MM.1S (cell line): ENCODE measurements around the gene IGDCC3.

ENCODE experiments used
- DNase-seq: peaks from one replicate; pipeline ENCODE4 v3.0.0-alpha.2; 2015
- H2AFZ ChIP-seq: fragments of 300-600 bp; sonication (generic); 2 replicates; pipeline ENCODE4 v1.6.0; 2016; ENCODE audit warnings: antibody characterized with exemption, low read length
- H3F3A ChIP-seq: fragments of 300-600 bp; sonication (generic); 2 replicates; pipeline ENCODE4 v1.6.1; 2016; ENCODE audit warnings: mild to moderate bottlenecking, antibody characterized with exemption, low read length, moderate library complexity, mixed read lengths; ENCODE audit not compliant: insufficient read depth
- H3K27ac ChIP-seq: fragments of 300-600 bp; sonication (generic); 2 replicates; pipeline ENCODE4 v1.5.1; 2016; ENCODE audit warnings: mild to moderate bottlenecking, low read length
- H3K27me3 ChIP-seq: fragments of 300-600 bp; sonication (generic); replicated peaks from 2 replicates; pipeline ENCODE4 v1.6.0; 2016; ENCODE audit warnings: low read length; ENCODE audit not compliant: insufficient read depth
- H3K36me3 ChIP-seq: fragments of 300-600 bp; sonication (generic); replicated peaks from 2 replicates; pipeline ENCODE4 v1.6.1; 2016; ENCODE audit warnings: mild to moderate bottlenecking, low read length, mixed read lengths; ENCODE audit not compliant: insufficient read depth
- H3K4me1 ChIP-seq: fragments of 300-600 bp; sonication (generic); 2 replicates; pipeline ENCODE4 v1.6.1; 2016; ENCODE audit warnings: low read length, mixed read lengths
- H3K4me2 ChIP-seq: fragments of 300-600 bp; sonication (generic); 2 replicates; pipeline ENCODE4 v1.6.0; 2016; ENCODE audit warnings: low read depth, low read length
- H3K4me3 ChIP-seq: fragments of 300-600 bp; sonication (generic); 2 replicates; pipeline ENCODE4 v1.5.1; 2016; ENCODE audit warnings: low read length, mixed read lengths
- H3K79me2 ChIP-seq: fragments of 300-600 bp; sonication (generic); 2 replicates; pipeline ENCODE4 v1.6.1; 2016; ENCODE audit warnings: mixed run types, low read length, mixed read lengths
- H3K9ac ChIP-seq: fragments of 300-600 bp; sonication (generic); 2 replicates; pipeline ENCODE4 v1.6.1; 2016; ENCODE audit warnings: low read length, mixed read lengths
- H3K9me2 ChIP-seq: fragments of 300-600 bp; sonication (generic); replicated peaks from 2 replicates; pipeline ENCODE4 v1.6.1; 2016; ENCODE audit warnings: mild to moderate bottlenecking, low read length, mixed read lengths; ENCODE audit not compliant: insufficient read depth
- H3K9me3 ChIP-seq: fragments of 300-600 bp; sonication (generic); replicated peaks from 2 replicates; pipeline ENCODE4 v1.6.1; 2016; ENCODE audit warnings: mild to moderate bottlenecking, low read length, mixed read lengths; ENCODE audit not compliant: insufficient read depth
- H4K20me1 ChIP-seq: fragments of 300-600 bp; sonication (generic); 2 replicates; pipeline ENCODE4 v1.6.1; 2016; ENCODE audit warnings: mild to moderate bottlenecking, low read length, moderate library complexity, mixed read lengths; ENCODE audit not compliant: insufficient read depth
- CTCF ChIP-seq: fragments of 300-600 bp; sonication (generic); IDR thresholded peaks from 2 replicates; pipeline ENCODE4 v1.5.1; 2016; ENCODE audit warnings: antibody characterized with exemption, low read length, mixed read lengths
- EZH2 ChIP-seq: fragments of 300-600 bp; sonication (generic); optimal IDR thresholded peaks from 2 replicates; pipeline ENCODE3; 2017; ENCODE audit warnings: low read depth, mild to moderate bottlenecking, antibody characterized with exemption, low read length, mixed read lengths
- EZH2phosphoT487 ChIP-seq: fragments of 300-600 bp; sonication (generic); IDR thresholded peaks from 2 replicates; pipeline ENCODE4 v1.6.1; 2018; ENCODE audit warnings: antibody characterized with exemption, low read length

Gene IGDCC3

GRCh38 chr15:65377976-65378366, at the start of gene IGDCC3:
TSS of gene IGDCC3 (minus strand) at chr15:65378002. CDS start at chr15:65377788, 214 bp downstream.
- H3K79me2 ChIP-seq: no peaks in the 10 kb centered on the region
- no peak within 1 kb of the TSS for H3K9ac ChIP-seq
- H3F3A ChIP-seq: no peaks in the 10 kb centered on the region
- H3K36me3 ChIP-seq: no peaks in the 10 kb centered on the region
- peak within 1 kb of the TSS; percentile 83 for H3K4me2 ChIP-seq
- no peak within 1 kb of the TSS for H3K27ac ChIP-seq
- H3K9me3 ChIP-seq: no peaks in the 10 kb centered on the region
- peak within 1 kb of the TSS; percentile 48 for H3K4me3 ChIP-seq
- H2AFZ ChIP-seq: peak within 1 kb of the TSS; percentile 42; the same call in 1 of the 2 replicates
- peaks cover 78% of the 10 kb centered on the region for H3K27me3 ChIP-seq
- DNase-seq: no peak
- H3K4me1 ChIP-seq: no peaks in the 10 kb centered on the region
- TF ChIP-seq CTCF (no peak), EZH2phosphoT487 (no peak), EZH2 (no peak)
- no peaks in the 10 kb centered on the region for H3K9me2 ChIP-seq
- H4K20me1 ChIP-seq: no peaks in the 10 kb centered on the region

GRCh38 chr15:65426216-65426853, 48.5 kb upstream of the IGDCC3 start:
- H3F3A ChIP-seq: no peaks in the 10 kb centered on the region
- H4K20me1 ChIP-seq: no peaks in the 10 kb centered on the region
- H3K9me3 ChIP-seq: no peaks in the 10 kb centered on the region
- no peak overlapping the region for H3K27ac ChIP-seq
- peaks cover 5% of the 10 kb centered on the region; the same call in 1 of the 2 replicates for H3K4me1 ChIP-seq
- H3K9me2 ChIP-seq: no peaks in the 10 kb centered on the region
- no peak overlapping the region for H3K9ac ChIP-seq
- H3K36me3 ChIP-seq: no peaks in the 10 kb centered on the region
- H3K79me2 ChIP-seq: no peaks in the 10 kb centered on the region
- no peak for TF ChIP-seq EZH2
- TF ChIP-seq CTCF: no peak
- no peak for TF ChIP-seq EZH2phosphoT487
- DNase-seq: no peak
- H3K27me3 ChIP-seq: peaks cover 29% of the 10 kb centered on the region
- no peak overlapping the region for H3K4me2 ChIP-seq
- no peak overlapping the region for H3K4me3 ChIP-seq
- no peak overlapping the region for H2AFZ ChIP-seq

- Histone ChIP-seq H3F3A (no peaks in the 10 kb centered on the region), H3K9me3 (no peaks in the 10 kb centered on the region), H3K4me1 (peaks cover 5% of the 10 kb centered on the region; the same call in 1 of the 2 replicates), H3K9ac (no peak overlapping the region), H3K4me2 (no peak overlapping the region), H3K9me2 (no peaks in the 10 kb centered on the region), H3K4me3 (no peak overlapping the region), H2AFZ (no peak overlapping the region), H4K20me1 (no peaks in the 10 kb centered on the region), H3K36me3 (no peaks in the 10 kb centered on the region), H3K27ac (no peak overlapping the region), H3K27me3 (peaks cover 40% of the 10 kb centered on the region), H3K79me2 (no peaks in the 10 kb centered on the region)
- TF ChIP-seq EZH2phosphoT487: no peak
- no peak for TF ChIP-seq CTCF
- TF ChIP-seq EZH2: no peak
- DNase-seq: no peak
These were observed 46.9 kb upstream of the IGDCC3 start for GRCh38 chr15:65424683-65425082.
